ENCODE measurements around the gene ADAT3.

- no peak for TF ChIP-seq CTCF (IDR thresholded peaks at IDR 0.05; ENCODE audit: low read depth, low read length)
- no peak for TF ChIP-seq POLR2A (IDR thresholded peaks at IDR 0.05; ENCODE audit: extremely low read depth, insufficient read length)
These were observed 36.2 kb downstream of the ADAT3 start, which contains the start of gene CSNK1G2 for GRCh38 chr19:1941146-1942077.

All from NB4 (cell line).